Neural progenitor cell (in vitro differentiated cells): ENCODE measurements around the gene PAH.

Experiments used
- EZH2 ChIP-seq: fragments of 200-600 bp; sonication (generic); IDR thresholded peaks from 2 replicates; pipeline ENCODE4 v1.6.1; 2017; ENCODE audit warnings: antibody characterized with exemption, mild to moderate bottlenecking, moderate library complexity
- TF ChIP-seq, protein P1 (sequence below): fragments of 200-600 bp; sonication (generic); IDR thresholded peaks from 2 replicates; pipeline ENCODE4 v1.5.1; 2017; ENCODE audit warnings: antibody characterized with exemption, mild to moderate bottlenecking

DNA sequence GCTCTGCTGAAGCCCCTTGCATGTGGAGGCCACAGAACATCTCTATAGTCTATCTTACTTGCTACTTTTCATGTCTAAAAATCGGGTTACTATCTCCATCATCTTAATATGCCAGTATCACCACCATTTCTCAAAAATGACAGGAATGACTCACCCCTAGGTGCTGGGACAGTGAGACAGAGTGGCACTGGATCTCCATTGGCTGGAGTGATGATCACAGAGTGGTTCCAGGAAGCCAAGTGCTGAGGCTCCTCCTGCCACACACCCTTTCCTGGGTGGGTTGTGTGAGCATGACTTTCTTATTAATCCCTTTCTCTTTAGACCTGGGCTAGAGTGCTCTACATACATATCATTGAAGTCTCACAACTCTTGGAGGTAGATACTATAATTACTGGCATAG is 37.1 kb upstream of the PAH start:
- TF ChIP-seq, protein P1, sequence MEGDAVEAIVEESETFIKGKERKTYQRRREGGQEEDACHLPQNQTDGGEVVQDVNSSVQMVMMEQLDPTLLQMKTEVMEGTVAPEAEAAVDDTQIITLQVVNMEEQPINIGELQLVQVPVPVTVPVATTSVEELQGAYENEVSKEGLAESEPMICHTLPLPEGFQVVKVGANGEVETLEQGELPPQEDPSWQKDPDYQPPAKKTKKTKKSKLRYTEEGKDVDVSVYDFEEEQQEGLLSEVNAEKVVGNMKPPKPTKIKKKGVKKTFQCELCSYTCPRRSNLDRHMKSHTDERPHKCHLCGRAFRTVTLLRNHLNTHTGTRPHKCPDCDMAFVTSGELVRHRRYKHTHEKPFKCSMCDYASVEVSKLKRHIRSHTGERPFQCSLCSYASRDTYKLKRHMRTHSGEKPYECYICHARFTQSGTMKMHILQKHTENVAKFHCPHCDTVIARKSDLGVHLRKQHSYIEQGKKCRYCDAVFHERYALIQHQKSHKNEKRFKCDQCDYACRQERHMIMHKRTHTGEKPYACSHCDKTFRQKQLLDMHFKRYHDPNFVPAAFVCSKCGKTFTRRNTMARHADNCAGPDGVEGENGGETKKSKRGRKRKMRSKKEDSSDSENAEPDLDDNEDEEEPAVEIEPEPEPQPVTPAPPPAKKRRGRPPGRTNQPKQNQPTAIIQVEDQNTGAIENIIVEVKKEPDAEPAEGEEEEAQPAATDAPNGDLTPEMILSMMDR, result no peak
- no peak for TF ChIP-seq EZH2
